ENCODE results near the gene TMEM229A. TPM values are rescaled to one million over a fixed set of nuclear protein-coding genes. Genes with fewer than 3 reads are reported as not detected.

TMEM229A gene
- total RNA-seq, 4 donors from 2014 or later = 10.6 to 23.1 (median 11.4) TPM; not detected in 1

- H3K27me3 ChIP-seq = no peaks in the 10 kb centered on the region
- no peak for DNase-seq
- no peaks in the 10 kb centered on the region for H3K4me1 ChIP-seq
- TF ChIP-seq POLR2A (IDR thresholded peaks at IDR 0.05) (no peak), CTCF (IDR thresholded peaks at IDR 0.05) (no peak)
- no peaks in the 10 kb centered on the region for H3K9me3 ChIP-seq
- no peak overlapping the region for H3K27ac ChIP-seq
- H3K36me3 ChIP-seq = no peaks in the 10 kb centered on the region
- no peak overlapping the region for H3K4me3 ChIP-seq
Observed at GRCh38 chr7:123993996-123994395, 38.9 kb downstream of the TMEM229A start.

- no peak overlapping the region for H3K4me3 ChIP-seq
- H3K36me3 ChIP-seq = no peaks in the 10 kb centered on the region
- H3K4me1 ChIP-seq = no peaks in the 10 kb centered on the region
- H3K9me3 ChIP-seq = no peaks in the 10 kb centered on the region
- H3K27me3 ChIP-seq = no peaks in the 10 kb centered on the region
- no peak for DNase-seq
- H3K27ac ChIP-seq = no peak overlapping the region
- TF ChIP-seq POLR2A (IDR thresholded peaks at IDR 0.05) = no peak
- no peak for TF ChIP-seq CTCF (IDR thresholded peaks at IDR 0.05)
Observed at GRCh38 chr7:123992913-123993518, 39.9 kb downstream of the TMEM229A start.

GRCh38 chr7:123987445-123987844 lies 45.4 kb downstream of the TMEM229A start:
- Histone ChIP-seq H3K9me3 (no peaks in the 10 kb centered on the region), H3K4me1 (no peaks in the 10 kb centered on the region)

More at GRCh38 chr7:123987445-123987844, 45.4 kb downstream of the TMEM229A start:
- Histone ChIP-seq H3K27me3 (no peaks in the 10 kb centered on the region), H3K4me3 (no peak overlapping the region), H3K36me3 (no peaks in the 10 kb centered on the region), H3K27ac (no peak overlapping the region)
- no peak for TF ChIP-seq CTCF (IDR thresholded peaks at IDR 0.05)
- no peak for DNase-seq

Other genes starting within 250 kb of the TMEM229A start
- gene HYAL4, start 187.9 kb downstream of the TMEM229A start, total RNA-seq = under 1 TPM in 1 of 4 donors, not detected in 3; 0.53 TPM
- gene SPAM1, start 107.8 kb downstream of the TMEM229A start, total RNA-seq = 1 to 10 TPM in 2 of 4 donors, not detected in 2; 1.1 TPM